Trophoblast cell (in vitro differentiated cells and primary cell): ENCODE results near the gene ASAP2.

Source experiments
- DNase-seq, 2 donors: peaks; one replicate each; pipeline ENCODE4 v3.0.0-alpha.2; 2016
- H2AFZ ChIP-seq: 2 replicates; pipeline ENCODE4 v1.6.1; 2013; ENCODE audit warnings: low read length, moderate library complexity, mild to moderate bottlenecking; ENCODE audit not compliant: insufficient read depth, poor library complexity
- H2AK5ac ChIP-seq: 2 replicates; pipeline ENCODE4 v1.6.1; 2013; ENCODE audit warnings: mild to moderate bottlenecking, low read length
- H2BK120ac ChIP-seq: 2 replicates; pipeline ENCODE4 v1.6.1; 2013; ENCODE audit warnings: low read length, mild to moderate bottlenecking, moderate library complexity; ENCODE audit not compliant: insufficient read depth, poor library complexity
- H2BK12ac ChIP-seq: 2 replicates; pipeline ENCODE4 v1.6.1; 2013; ENCODE audit warnings: mild to moderate bottlenecking, low read length, moderate library complexity
- H2BK5ac ChIP-seq: 2 replicates; pipeline ENCODE4 v1.6.1; 2013; ENCODE audit warnings: low read length, low read depth, moderate library complexity, mild to moderate bottlenecking; ENCODE audit not compliant: poor library complexity
- H3K14ac ChIP-seq: 2 replicates; pipeline ENCODE4 v1.6.1; 2013; ENCODE audit warnings: mild to moderate bottlenecking, low read length
- H3K18ac ChIP-seq: 2 replicates; pipeline ENCODE4 v1.6.1; 2013; ENCODE audit warnings: mild to moderate bottlenecking, low read length
- H3K23ac ChIP-seq: 2 replicates; pipeline ENCODE4 v1.6.1; 2013; ENCODE audit warnings: low read length
- H3K27ac ChIP-seq: 2 replicates; pipeline ENCODE4 v1.5.1; 2013; ENCODE audit warnings: low read depth, mild to moderate bottlenecking, inconsistent platforms, low read length, moderate library complexity
- H3K27me3 ChIP-seq: 2 replicates; pipeline ENCODE4 v1.6.1; 2013; ENCODE audit warnings: inconsistent platforms, mild to moderate bottlenecking, low read length, moderate library complexity; ENCODE audit not compliant: insufficient read depth
- H3K36me3 ChIP-seq, 2 experiments: 1 replicate in 1 of 2; 2 replicates in 1 of 2; pipeline ENCODE4 v1.6.1; 2013; ENCODE audit warnings: low read length in 2 of 2, mild to moderate bottlenecking in 2 of 2, moderate library complexity in 1 of 2; ENCODE audit not compliant: insufficient read depth in 2 of 2, control insufficient read depth in 1 of 2
- H3K4ac ChIP-seq: 2 replicates; pipeline ENCODE4 v1.6.1; 2013; ENCODE audit warnings: low read depth, mild to moderate bottlenecking, low read length, moderate library complexity
- H3K4me1 ChIP-seq, 2 experiments: 1 replicate in 1 of 2; 2 replicates in 1 of 2; pipeline ENCODE4 v1.6.1; 2013; ENCODE audit warnings: low read length in 2 of 2, mild to moderate bottlenecking in 2 of 2, moderate library complexity in 1 of 2; ENCODE audit not compliant: insufficient read depth in 2 of 2, control insufficient read depth in 1 of 2
- H3K4me2 ChIP-seq: 2 replicates; pipeline ENCODE4 v1.6.1; 2013; ENCODE audit warnings: inconsistent platforms, mild to moderate bottlenecking, low read length, moderate library complexity
- H3K4me3 ChIP-seq: 2 replicates; pipeline ENCODE4 v1.5.1; 2013; ENCODE audit warnings: mild to moderate bottlenecking, low read depth, low read length, inconsistent platforms
- H3K79me1 ChIP-seq: one replicate; pipeline ENCODE4 v1.6.1; 2013; ENCODE audit warnings: low read length
- H3K79me2 ChIP-seq: 2 replicates; pipeline ENCODE4 v1.6.1; 2013; ENCODE audit warnings: low read length, mild to moderate bottlenecking; ENCODE audit not compliant: control insufficient read depth, insufficient read depth, poor library complexity
- H3K9ac ChIP-seq: 2 replicates; pipeline ENCODE4 v1.6.1; 2013; ENCODE audit warnings: mild to moderate bottlenecking, low read length
- H3K9me3 ChIP-seq: 2 replicates; pipeline ENCODE4 v1.6.1; 2013; ENCODE audit warnings: low read depth, mild to moderate bottlenecking, control low read depth, inconsistent platforms, low read length; ENCODE audit not compliant: insufficient read depth
- H4K12ac ChIP-seq: 2 replicates; pipeline ENCODE4 v1.6.1; 2013; ENCODE audit warnings: low read depth, mild to moderate bottlenecking, low read length, moderate library complexity
- H4K8ac ChIP-seq: 2 replicates; pipeline ENCODE4 v1.6.1; 2013; ENCODE audit warnings: low read depth, mild to moderate bottlenecking, low read length, moderate library complexity
- H4K91ac ChIP-seq: one replicate; pipeline ENCODE4 v1.6.1; 2013; ENCODE audit warnings: low read depth, mild to moderate bottlenecking, low read length, moderate library complexity
- whole genome bisulfite sequencing: extraction: QIAGEN DNeasy Blood & Tissue Kit; methylation state at CpG from one replicate; pipeline ENCODE4 v1.1.7; 2013; ENCODE audit warnings: missing lambda C conversion rate; ENCODE audit not compliant: insufficient read length, insufficient coverage; ENCODE audit errors: extremely low coverage; 5-methylcytosine and 5-hydroxymethylcytosine counted together

Gene ASAP2

GRCh38 chr2:9299161-9300100, 92.8 kb downstream of the ASAP2 start:
- Histone ChIP-seq H4K91ac (peak overlapping the region; percentile 26), H3K14ac (peak overlapping the region; percentile 17), H3K36me3 (peaks cover 2 to 5% of the 10 kb centered on the region in 2 experiments), H2BK5ac (no peak overlapping the region), H3K4me3 (no peak overlapping the region), H3K27me3 (no peaks in the 10 kb centered on the region), H3K79me1 (peaks cover 5% of the 10 kb centered on the region), H3K9ac (no peak overlapping the region), H3K9me3 (peaks cover 5% of the 10 kb centered on the region), H3K4me1 (peaks cover 16 to 22% of the 10 kb centered on the region in 2 experiments), H3K79me2 (no peaks in the 10 kb centered on the region), H4K8ac (peak overlapping the region; percentile 17), H3K4me2 (no peak overlapping the region), H3K27ac (no peak overlapping the region), H3K23ac (no peak overlapping the region), H3K18ac (peak overlapping the region; percentile 14), H4K12ac (no peak overlapping the region), H2BK120ac (peak overlapping the region; percentile 20), H2BK12ac (peak overlapping the region; percentile 67), H3K4ac (no peak overlapping the region), H2AFZ (no peak overlapping the region), H2AK5ac (peak overlapping the region; percentile 42)
- no peak for DNase-seq
- WGBS, result no CpG with 5 or more reads among the region's 17 CpGs

GRCh38 chr2:9300214-9300613, 93.6 kb downstream of the ASAP2 start:
- no peak overlapping the region for H3K4me3 ChIP-seq
- H3K23ac ChIP-seq, result no peak overlapping the region
- H3K18ac ChIP-seq, result peak overlapping the region; percentile 14
- peak overlapping the region; percentile 71 for H2BK12ac ChIP-seq
- peak overlapping the region; percentile 42 for H2AK5ac ChIP-seq
- DNase-seq, result no peak
- H3K14ac ChIP-seq, result peak overlapping the region; percentile 24
- no peaks in the 10 kb centered on the region for H3K79me2 ChIP-seq
- H3K9ac ChIP-seq, result no peak overlapping the region
- peaks cover 5% of the 10 kb centered on the region for H3K79me1 ChIP-seq
- no peak overlapping the region for H4K12ac ChIP-seq
- H3K9me3 ChIP-seq, result peaks cover 5% of the 10 kb centered on the region
- no CpG with 5 or more reads among the region's 3 CpGs for WGBS
- peak overlapping the region; percentile 58 for H3K27ac ChIP-seq
- H3K4me1 ChIP-seq, result peaks cover 16 to 22% of the 10 kb centered on the region in 2 experiments
- H4K91ac ChIP-seq, result peak overlapping the region; percentile 26
- H4K8ac ChIP-seq, result no peak overlapping the region
- peak overlapping the region; percentile 29 for H2BK5ac ChIP-seq
- peak overlapping the region; percentile 5 for H3K4me2 ChIP-seq
- peak overlapping the region; percentile 20 for H2BK120ac ChIP-seq
- H3K27me3 ChIP-seq, result no peaks in the 10 kb centered on the region
- H3K4ac ChIP-seq, result no peak overlapping the region
- no peak overlapping the region for H2AFZ ChIP-seq
- peaks cover 2 to 5% of the 10 kb centered on the region in 2 experiments for H3K36me3 ChIP-seq

DNA sequence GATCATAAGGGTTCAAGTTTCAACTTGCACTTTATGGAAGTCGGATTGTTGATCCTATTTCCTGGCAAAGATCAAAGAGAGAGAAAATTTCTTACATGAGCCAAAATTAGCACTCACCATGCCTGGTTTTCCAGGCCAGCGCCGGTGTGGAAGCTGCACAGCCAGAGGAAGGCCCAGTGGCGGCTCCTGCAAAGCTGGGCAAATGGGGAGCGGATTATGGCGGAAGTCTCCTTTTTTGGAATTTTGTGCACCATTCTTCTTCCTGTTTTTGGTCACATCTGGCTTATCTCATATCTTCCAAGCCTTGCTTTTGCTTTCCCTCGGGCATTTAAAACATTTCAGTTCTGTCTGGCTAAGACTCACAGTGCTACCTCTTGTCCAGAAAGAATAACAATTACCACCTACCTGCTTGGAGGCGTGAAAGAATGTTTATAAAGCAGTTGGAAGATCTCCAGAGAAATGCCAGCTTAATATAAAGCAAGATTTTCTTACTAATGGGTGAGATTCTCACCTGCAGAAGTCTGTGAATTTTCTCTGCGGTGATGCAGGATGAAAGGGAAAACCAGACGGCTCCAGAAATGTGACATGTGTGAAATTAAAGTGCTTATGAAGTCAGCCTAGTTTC, 94.3 kb downstream of the ASAP2 start:
- no peak overlapping the region for H2BK5ac ChIP-seq
- H3K9me3 ChIP-seq, result peaks cover 5% of the 10 kb centered on the region
- no peak overlapping the region for H2AK5ac ChIP-seq
- no peaks in the 10 kb centered on the region for H3K79me2 ChIP-seq
- H3K36me3 ChIP-seq, result peaks cover 2 to 5% of the 10 kb centered on the region in 2 experiments
- no peak overlapping the region for H4K12ac ChIP-seq
- DNase-seq, result peak in 1 of 2 donors; percentile 41
- H3K18ac ChIP-seq, result no peak overlapping the region
- H3K4me1 ChIP-seq, result peaks cover 16 to 22% of the 10 kb centered on the region in 2 experiments
- peaks cover 5% of the 10 kb centered on the region for H3K79me1 ChIP-seq
- no CpG with 5 or more reads among the region's 10 CpGs for WGBS
- H2BK12ac ChIP-seq, result no peak overlapping the region
- no peak overlapping the region for H2AFZ ChIP-seq
- no peak overlapping the region for H3K9ac ChIP-seq
- H3K4me2 ChIP-seq, result peak overlapping the region; percentile 1
- no peak overlapping the region for H3K4me3 ChIP-seq
- H4K8ac ChIP-seq, result no peak overlapping the region
- no peak overlapping the region for H2BK120ac ChIP-seq
- H3K23ac ChIP-seq, result no peak overlapping the region
- no peak overlapping the region for H3K14ac ChIP-seq
- H3K27me3 ChIP-seq, result no peaks in the 10 kb centered on the region
- H4K91ac ChIP-seq, result no peak overlapping the region
- no peak overlapping the region for H3K4ac ChIP-seq
- peak overlapping the region; percentile 73 for H3K27ac ChIP-seq

- no peak overlapping the region for H3K23ac ChIP-seq
- H3K4me1 ChIP-seq, result peaks cover 20 to 29% of the 10 kb centered on the region in 2 experiments
- WGBS, result no CpG with 5 or more reads among the region's 2 CpGs
- no peak overlapping the region for H3K4me2 ChIP-seq
- H2BK5ac ChIP-seq, result no peak overlapping the region
- H3K18ac ChIP-seq, result no peak overlapping the region
- peaks cover 5% of the 10 kb centered on the region for H3K79me1 ChIP-seq
- DNase-seq, result no peak
- H3K14ac ChIP-seq, result no peak overlapping the region
- H2BK120ac ChIP-seq, result no peak overlapping the region
- H3K9me3 ChIP-seq, result peaks cover 5% of the 10 kb centered on the region
- H3K27ac ChIP-seq, result no peak overlapping the region
- no peak overlapping the region for H4K12ac ChIP-seq
- H3K79me2 ChIP-seq, result no peaks in the 10 kb centered on the region
- H2AFZ ChIP-seq, result no peak overlapping the region
- H4K8ac ChIP-seq, result no peak overlapping the region
- H3K36me3 ChIP-seq, result peaks cover 2 to 5% of the 10 kb centered on the region in 2 experiments
- H3K27me3 ChIP-seq, result no peaks in the 10 kb centered on the region
- H3K9ac ChIP-seq, result no peak overlapping the region
- H2AK5ac ChIP-seq, result no peak overlapping the region
- no peak overlapping the region for H4K91ac ChIP-seq
- H3K4ac ChIP-seq, result no peak overlapping the region
- H2BK12ac ChIP-seq, result no peak overlapping the region
- no peak overlapping the region for H3K4me3 ChIP-seq
Measured at GRCh38 chr2:9302755-9303154, 96.1 kb downstream of the ASAP2 start.
